NCI-H1048 (cell line): Measurements from ENCODE around the gene TIMM44.
A peak's percentile ranks its signal among the peaks of the same experiment; 100 is the strongest.
"Not testable (repeated sequence)": the region's sequence is repeated elsewhere in the genome, so short reads cannot be mapped to it uniquely, and the experiment has no call there.

ENCODE experiments used
- DNase-seq: peaks from one replicate; lab custom pipeline; 2025; lab: John Stamatoyannopoulos, UW

The TIMM44 gene

DNA sequence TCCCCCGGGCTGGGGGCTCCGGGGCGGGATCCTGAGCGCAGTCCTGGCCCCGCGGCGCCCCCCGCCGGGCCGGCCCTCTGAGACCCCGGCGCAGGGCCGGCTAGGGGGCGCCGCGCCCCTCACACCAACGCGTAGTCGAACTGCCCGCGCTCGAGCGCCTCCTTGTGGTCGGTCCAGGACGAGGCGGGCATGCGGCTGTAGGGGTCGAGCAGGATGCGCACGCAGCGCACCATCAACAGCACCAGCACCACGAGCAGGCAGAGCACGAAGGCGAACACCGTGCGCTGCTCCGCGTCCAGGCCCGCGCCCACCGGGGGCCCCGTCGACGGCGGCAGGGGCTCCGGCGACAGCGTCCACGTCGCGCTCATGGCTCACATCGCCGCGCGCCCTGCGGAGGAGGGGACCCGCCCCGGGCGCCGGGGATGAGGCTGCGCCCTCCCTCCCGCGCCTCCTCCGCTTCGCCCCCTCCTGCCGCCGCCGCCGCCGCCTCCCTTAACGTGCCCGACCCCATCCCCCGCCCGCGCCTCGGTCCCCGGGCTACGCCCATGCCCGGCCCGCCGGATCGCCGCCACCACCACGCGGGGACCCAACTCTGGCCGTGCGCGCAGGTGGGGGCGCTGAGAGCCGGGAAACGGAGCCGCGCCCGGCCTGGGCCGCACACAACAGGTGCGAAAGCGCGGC is 18.2 kb downstream of the TIMM44 start:
- DNase-seq = no peak

DNA sequence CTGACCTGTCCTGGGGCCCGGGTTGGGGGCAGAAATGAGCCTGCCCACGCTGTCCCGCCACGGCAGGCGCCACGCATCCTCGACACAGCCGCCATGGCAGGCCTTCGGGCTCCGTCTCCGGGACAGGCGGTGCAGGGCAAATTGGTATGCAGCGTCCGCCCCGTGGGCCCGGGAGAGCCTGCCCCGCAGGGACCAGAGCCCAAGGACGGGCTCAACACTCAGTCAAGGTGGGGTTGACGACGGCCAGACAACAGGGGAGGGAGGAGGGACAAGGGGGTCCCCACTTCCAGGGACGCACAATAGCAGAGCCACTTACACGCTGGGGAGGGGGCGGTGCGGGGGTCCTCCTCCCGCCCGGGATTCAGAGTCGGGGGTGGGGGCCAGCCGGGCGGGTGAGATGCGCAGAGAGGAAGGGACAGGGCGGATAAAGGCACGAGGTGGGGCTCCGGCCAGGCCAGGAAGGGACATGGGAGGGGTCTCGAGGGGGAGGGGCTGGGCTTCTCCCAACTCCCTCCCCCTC is 18.8 kb downstream of the TIMM44 start:
- DNase-seq = no peak

DNA sequence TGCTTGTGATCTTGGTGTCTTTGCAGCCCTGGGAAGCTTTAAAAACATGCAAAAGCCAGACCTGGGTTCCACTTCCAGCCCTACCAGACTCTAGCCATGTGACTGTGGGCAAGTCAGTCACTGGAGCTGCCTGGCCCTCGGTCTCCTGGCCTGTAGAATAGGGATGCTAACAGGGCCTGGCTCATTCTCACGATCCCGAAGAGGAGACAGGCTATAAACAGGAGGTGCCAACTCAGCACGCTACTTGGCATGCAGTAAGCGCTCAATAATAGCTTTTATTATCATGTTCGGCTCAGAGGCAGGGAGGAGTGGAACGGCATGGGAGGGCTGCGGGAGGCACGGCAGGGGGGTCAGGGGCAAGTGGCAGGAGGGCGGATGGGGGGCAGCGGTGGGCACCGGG is 19.2 kb downstream of the TIMM44 start:
- DNase-seq = no peak

- DNase-seq = no peak
These were observed 19.9 kb downstream of the TIMM44 start for GRCh38 chr19:7923295-7924191.

DNA sequence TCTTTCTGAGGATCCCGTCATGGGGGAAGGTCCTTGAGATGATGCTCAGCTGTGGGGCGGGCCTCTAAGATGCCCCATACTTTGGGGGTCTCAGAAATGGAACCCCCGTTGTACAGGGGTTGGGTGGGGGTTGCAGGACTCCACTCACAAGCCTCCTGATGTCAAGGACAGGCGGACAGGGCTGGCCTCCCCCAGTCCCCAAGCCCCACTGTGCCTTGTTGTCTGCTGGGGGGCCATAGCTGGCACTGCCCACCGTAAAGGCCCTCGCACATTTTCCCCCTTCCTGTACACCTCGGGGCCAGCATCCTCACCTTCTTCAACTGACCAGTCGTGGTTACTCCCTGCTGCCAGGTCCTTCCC is 20.6 kb downstream of the TIMM44 start:
- no peak for DNase-seq

GRCh38 chr19:7921967-7922835 is 21.3 kb downstream of the TIMM44 start:
- DNase-seq = no peak

DNA sequence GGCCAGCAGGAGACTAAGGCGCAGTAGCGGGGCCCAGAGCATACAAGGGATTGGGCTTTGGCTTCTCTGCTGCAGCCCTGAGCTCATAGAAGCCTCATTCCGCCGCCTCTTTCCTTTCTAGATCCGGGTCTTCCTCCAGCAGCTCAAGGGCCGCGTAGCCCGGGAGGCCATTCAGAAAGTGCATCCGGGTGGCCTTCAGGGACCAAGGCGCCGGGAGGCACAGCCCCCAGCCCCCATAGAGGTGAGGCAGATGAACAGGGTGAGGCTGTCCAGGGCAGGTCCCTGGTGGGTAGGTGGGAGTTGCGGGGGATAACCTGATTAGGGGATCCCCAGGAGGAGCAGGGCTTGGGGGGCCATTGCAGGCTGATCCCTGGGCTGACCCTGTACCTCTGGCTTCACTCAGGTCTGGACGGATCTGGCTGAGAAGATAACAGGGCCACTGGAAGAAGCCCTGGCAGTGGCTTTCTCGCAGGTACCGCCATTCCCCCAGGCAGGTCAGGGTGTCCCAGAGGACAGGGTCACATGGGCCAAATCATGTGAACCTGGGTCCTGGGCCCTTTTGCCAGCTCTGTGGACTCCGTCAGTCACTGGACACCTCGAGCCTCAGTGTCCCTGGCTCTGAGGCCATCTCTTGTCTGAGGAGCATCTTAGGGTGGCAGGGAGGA is 22.0 kb downstream of the TIMM44 start:
- DNase-seq = no peak

- DNase-seq = peak; percentile 94
These were observed 22.8 kb downstream of the TIMM44 start for GRCh38 chr19:7920519-7921301.

DNA sequence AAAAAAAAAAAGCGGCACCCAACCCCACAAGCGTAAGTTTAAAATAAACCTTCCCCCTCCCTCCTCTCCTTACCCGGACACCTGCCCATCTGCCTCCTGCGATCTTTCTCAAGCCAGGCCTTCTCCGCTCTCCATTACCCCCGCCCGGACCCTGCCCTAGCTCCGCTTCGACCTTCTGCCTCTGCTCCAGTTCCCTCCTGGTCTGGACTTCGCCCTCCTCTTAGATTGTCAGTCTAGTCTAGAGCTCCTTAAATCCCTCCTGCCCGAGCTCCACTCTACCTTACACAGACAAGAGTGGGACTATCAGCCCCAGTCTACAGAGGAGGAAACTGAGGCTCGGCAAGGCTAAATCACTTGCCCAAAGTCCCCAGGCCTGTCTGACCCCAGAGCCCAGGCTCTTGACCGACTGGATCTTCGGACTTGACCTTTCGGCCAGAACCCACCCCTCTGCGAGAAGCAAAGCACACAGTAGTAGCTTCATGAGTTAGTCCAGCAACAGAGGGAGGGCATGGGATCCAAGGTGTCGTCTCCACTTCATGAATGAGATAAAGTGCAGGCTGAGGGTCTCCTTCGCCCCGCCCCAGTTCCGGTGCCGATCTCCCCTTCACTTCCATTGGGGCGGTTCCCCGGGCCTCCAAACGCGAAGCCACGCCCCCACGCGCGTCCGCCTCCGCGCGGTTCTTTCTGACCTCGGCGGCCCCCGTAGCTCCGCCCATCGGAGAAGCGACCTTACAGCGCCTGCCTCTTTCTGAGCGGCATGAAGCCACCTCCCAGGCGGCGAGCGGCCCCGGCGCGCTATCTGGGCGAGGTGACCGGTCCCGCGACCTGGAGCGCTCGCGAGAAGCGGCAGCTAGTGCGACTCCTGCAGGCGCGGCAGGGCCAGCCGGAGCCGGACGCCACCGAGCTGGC is 23.6 kb downstream of the TIMM44 start, which contains the start of gene SNAPC2:
Gene SNAPC2, plus strand, starts transcription at position 729 of the 909 bp plus-strand sequence. Its CDS starts 29 bp downstream, at position 758.
- DNase-seq = peak; percentile 82

DNA sequence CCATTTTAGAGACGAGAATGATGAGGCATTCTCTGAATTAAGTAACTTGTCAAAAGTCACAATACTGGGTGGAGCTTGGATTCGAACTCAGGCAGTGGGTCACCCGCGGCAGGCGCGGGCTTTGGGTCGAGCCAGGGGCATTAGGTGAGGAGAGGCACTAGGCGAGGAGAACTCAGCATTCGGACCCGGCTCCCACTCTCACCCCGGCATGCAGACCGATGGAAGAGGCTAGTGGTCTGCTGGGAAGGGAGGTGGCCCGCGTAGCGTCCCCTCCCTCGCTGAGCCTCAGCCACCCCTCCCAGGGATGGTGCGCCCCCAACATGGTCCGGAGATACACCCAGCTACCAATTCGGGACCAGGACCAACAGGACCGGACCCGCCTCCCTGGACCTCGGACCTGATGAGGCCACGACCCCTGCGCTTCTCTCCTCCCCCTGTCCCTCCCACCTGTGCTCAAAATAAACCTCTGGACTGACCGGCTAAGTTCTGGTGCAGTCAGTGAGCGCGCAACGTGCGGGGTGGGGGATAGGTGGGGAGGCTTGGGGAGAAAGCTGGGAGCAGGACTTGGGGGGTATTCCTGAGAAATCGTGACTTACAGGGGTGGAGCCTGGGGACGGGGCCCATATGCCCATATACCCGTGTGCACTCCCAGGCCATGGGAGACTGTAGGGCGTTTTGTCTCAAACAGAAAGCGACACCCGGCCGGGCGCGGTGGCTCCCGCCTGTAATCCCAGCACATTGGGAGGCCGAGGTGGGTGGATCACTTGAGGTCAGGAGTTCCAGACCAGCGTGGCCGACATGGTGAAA is 24.6 kb downstream of the TIMM44 start:
- no peak for DNase-seq

GRCh38 chr19:7918062-7918614 is 25.3 kb downstream of the TIMM44 start:
- DNase-seq = not testable (repeated sequence)

- DNase-seq = no peak
These were observed 26.0 kb downstream of the TIMM44 start for GRCh38 chr19:7917267-7918061.

DNA sequence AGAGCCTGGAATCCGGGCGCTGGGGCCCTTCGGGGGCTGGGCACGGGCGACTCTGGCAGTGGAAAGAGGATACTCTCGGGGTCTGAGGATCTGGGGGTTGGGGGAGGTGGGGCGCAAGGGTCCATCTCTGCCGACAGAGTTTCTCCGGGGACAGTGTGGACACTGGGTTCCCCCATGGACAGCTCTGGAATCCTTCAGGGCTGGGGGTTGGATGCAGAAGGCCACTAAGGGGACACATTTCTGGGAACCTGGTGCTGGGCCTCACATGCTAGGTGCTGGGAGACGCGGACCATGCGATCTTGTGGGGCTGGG is 26.6 kb downstream of the TIMM44 start:
- no peak for DNase-seq

DNA sequence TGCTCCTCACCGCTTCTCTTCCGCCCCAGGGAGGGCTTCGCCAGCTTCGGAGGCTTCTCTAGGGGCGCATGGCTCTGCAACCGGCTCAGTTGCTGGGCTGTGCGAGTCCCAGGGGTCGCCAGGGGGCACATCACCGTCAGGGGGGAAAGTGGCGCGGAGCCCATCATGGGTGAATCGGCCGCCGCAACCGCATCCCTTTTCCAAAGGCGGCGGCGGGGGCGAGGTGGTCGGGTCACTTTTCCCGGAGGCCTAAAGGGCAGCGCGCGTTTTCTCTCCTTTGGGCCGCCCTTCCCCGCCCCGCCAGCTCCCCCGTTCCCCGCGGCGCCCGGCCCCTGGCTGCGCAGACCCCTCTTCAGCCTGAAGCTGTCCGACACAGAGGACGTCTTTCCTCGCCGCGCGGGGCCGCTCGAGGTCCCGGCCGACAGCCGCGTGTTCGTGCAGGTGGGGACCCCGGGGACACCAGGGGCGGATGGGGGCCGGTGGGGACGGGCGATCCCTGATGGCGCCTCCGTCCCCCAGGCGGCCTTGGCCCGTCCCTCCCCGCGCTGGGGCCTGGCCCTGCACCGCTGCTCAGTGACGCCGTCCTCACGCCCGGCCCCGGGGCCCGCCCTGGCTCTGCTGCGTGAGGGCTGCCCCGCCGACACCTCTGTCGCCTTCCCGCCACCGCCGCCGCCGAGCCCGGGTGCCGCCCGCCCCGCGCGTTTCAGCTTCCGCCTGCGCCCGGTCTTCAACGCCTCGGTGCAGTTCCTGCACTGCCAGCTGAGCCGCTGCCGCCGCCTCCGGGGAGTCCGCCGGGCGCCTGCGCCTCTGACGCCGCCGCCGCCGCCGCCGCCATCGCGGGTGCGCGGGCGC is 27.1 kb downstream of the TIMM44 start:
- no peak for DNase-seq

- no peak for DNase-seq
These were observed 28.0 kb downstream of the TIMM44 start for GRCh38 chr19:7915250-7916102.

GRCh38 chr19:7914598-7915045 is 28.8 kb downstream of the TIMM44 start, which contains the start of gene TGFBR3L:
TSS of gene TGFBR3L (plus strand) at chr19:7914830.
- DNase-seq = no peak
